ENCODE measurements around the gene PADI1. TPM values are rescaled to one million over a fixed set of nuclear protein-coding genes. Genes with fewer than 3 reads are reported as not detected.

PADI1 gene
- total RNA-seq, 1 donor, result under 0.01 TPM

DNA sequence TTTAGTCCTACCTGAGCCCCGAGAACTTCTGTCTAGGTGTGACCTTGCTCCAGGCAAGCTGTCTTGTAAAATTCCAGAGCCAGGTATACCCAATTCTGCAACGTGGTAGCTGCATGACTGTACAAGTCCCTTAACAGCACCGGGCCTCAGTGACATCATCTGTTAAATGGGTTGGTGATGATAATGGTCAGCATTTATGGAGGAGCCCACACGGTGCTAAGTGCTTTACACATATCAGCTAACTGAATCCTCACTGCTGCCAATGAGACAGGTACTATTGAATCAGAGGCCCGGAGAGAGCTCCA is 37.2 kb upstream of the PADI1 start:
- H3K9me3 ChIP-seq (ENCODE audit: low read depth, low read length), result no peaks in the 10 kb centered on the region
- no peaks in the 10 kb centered on the region for H3K36me3 ChIP-seq (ENCODE audit: insufficient read depth, low read length)
- H3K4me2 ChIP-seq (ENCODE audit: insufficient read depth, low read length), result peak overlapping the region; percentile 79
- TF ChIP-seq, protein P1, sequence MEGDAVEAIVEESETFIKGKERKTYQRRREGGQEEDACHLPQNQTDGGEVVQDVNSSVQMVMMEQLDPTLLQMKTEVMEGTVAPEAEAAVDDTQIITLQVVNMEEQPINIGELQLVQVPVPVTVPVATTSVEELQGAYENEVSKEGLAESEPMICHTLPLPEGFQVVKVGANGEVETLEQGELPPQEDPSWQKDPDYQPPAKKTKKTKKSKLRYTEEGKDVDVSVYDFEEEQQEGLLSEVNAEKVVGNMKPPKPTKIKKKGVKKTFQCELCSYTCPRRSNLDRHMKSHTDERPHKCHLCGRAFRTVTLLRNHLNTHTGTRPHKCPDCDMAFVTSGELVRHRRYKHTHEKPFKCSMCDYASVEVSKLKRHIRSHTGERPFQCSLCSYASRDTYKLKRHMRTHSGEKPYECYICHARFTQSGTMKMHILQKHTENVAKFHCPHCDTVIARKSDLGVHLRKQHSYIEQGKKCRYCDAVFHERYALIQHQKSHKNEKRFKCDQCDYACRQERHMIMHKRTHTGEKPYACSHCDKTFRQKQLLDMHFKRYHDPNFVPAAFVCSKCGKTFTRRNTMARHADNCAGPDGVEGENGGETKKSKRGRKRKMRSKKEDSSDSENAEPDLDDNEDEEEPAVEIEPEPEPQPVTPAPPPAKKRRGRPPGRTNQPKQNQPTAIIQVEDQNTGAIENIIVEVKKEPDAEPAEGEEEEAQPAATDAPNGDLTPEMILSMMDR (IDR thresholded peaks at IDR 0.05; ENCODE audit: extremely low read depth, low read depth, low read length), result no peak
- no peak overlapping the region for H2AFZ ChIP-seq (ENCODE audit: low read length)
- H3K4me3 ChIP-seq (ENCODE audit: insufficient read depth, low read length), result no peak overlapping the region
- no peaks in the 10 kb centered on the region for H4K20me1 ChIP-seq (ENCODE audit: insufficient read depth, low read length)
- H3K79me2 ChIP-seq (ENCODE audit: insufficient read depth, low read length), result no peaks in the 10 kb centered on the region
- H3K27ac ChIP-seq (ENCODE audit: low read depth, low read length), result peak overlapping the region; percentile 97
- DNase-seq (ENCODE audit: insufficient read length, low spot score, missing footprints), result no peak
- no peaks in the 10 kb centered on the region for H3K27me3 ChIP-seq (ENCODE audit: insufficient read depth, low read length)
- peaks cover 39% of the 10 kb centered on the region for H3K4me1 ChIP-seq (ENCODE audit: insufficient read depth, low read length)

GRCh38 chr1:17168091-17168876 is 36.6 kb upstream of the PADI1 start:
- Histone ChIP-seq H3K4me3 (ENCODE audit: insufficient read depth, low read length) (peak overlapping the region; percentile 50), H3K4me2 (ENCODE audit: insufficient read depth, low read length) (peak overlapping the region; percentile 79), H3K9me3 (ENCODE audit: low read depth, low read length) (no peaks in the 10 kb centered on the region), H3K79me2 (ENCODE audit: insufficient read depth, low read length) (no peaks in the 10 kb centered on the region), H3K27me3 (ENCODE audit: insufficient read depth, low read length) (no peaks in the 10 kb centered on the region), H3K4me1 (ENCODE audit: insufficient read depth, low read length) (peaks cover 38% of the 10 kb centered on the region), H2AFZ (ENCODE audit: low read length) (peak overlapping the region; percentile 58), H4K20me1 (ENCODE audit: insufficient read depth, low read length) (no peaks in the 10 kb centered on the region), H3K27ac (ENCODE audit: low read depth, low read length) (peak overlapping the region; percentile 97), H3K36me3 (ENCODE audit: insufficient read depth, low read length) (no peaks in the 10 kb centered on the region)
- TF ChIP-seq, protein P1 (IDR thresholded peaks at IDR 0.05; ENCODE audit: extremely low read depth, low read depth, low read length), result no peak
- DNase-seq (ENCODE audit: insufficient read length, low spot score, missing footprints), result peak; percentile 93

GRCh38 chr1:17170571-17170970 is 34.4 kb upstream of the PADI1 start:
- no peaks in the 10 kb centered on the region for H3K27me3 ChIP-seq (ENCODE audit: insufficient read depth, low read length)
- no peak for DNase-seq (ENCODE audit: insufficient read length, low spot score, missing footprints)
- H3K4me3 ChIP-seq (ENCODE audit: insufficient read depth, low read length), result no peak overlapping the region
- H2AFZ ChIP-seq (ENCODE audit: low read length), result no peak overlapping the region
- no peaks in the 10 kb centered on the region for H3K36me3 ChIP-seq (ENCODE audit: insufficient read depth, low read length)
- no peaks in the 10 kb centered on the region for H3K9me3 ChIP-seq (ENCODE audit: low read depth, low read length)
- no peaks in the 10 kb centered on the region for H3K79me2 ChIP-seq (ENCODE audit: insufficient read depth, low read length)
- H3K27ac ChIP-seq (ENCODE audit: low read depth, low read length), result peak overlapping the region; percentile 73
- peak overlapping the region; percentile 46 for H3K4me2 ChIP-seq (ENCODE audit: insufficient read depth, low read length)
- TF ChIP-seq, protein P1 (IDR thresholded peaks at IDR 0.05; ENCODE audit: extremely low read depth, low read depth, low read length), result no peak
- no peaks in the 10 kb centered on the region for H4K20me1 ChIP-seq (ENCODE audit: insufficient read depth, low read length)
- H3K4me1 ChIP-seq (ENCODE audit: insufficient read depth, low read length), result peaks cover 38% of the 10 kb centered on the region

- Histone ChIP-seq H4K20me1 (ENCODE audit: insufficient read depth, low read length) (no peaks in the 10 kb centered on the region), H3K9me3 (ENCODE audit: low read depth, low read length) (no peaks in the 10 kb centered on the region), H3K36me3 (ENCODE audit: insufficient read depth, low read length) (no peaks in the 10 kb centered on the region), H3K4me3 (ENCODE audit: insufficient read depth, low read length) (no peak overlapping the region), H2AFZ (ENCODE audit: low read length) (peak overlapping the region; percentile 34), H3K27me3 (ENCODE audit: insufficient read depth, low read length) (no peaks in the 10 kb centered on the region), H3K4me1 (ENCODE audit: insufficient read depth, low read length) (peaks cover 28% of the 10 kb centered on the region), H3K4me2 (ENCODE audit: insufficient read depth, low read length) (no peak overlapping the region), H3K27ac (ENCODE audit: low read depth, low read length) (no peak overlapping the region), H3K79me2 (ENCODE audit: insufficient read depth, low read length) (no peaks in the 10 kb centered on the region)
- no peak for DNase-seq (ENCODE audit: insufficient read length, low spot score, missing footprints)
- TF ChIP-seq, protein P1 (IDR thresholded peaks at IDR 0.05; ENCODE audit: extremely low read depth, low read depth, low read length), result no peak
Measured at GRCh38 chr1:17173217-17173616, 31.7 kb upstream of the PADI1 start.

Measured in osteoblast (primary cell).